Measurements from ENCODE around the gene CCDC174. TPM values are rescaled to one million over a fixed set of nuclear protein-coding genes. Genes with fewer than 3 reads are reported as not detected.

CCDC174 gene
- total RNA-seq, 4 donors from 2014 or later, result 16.1 to 27.7 (median 20.0) TPM

GRCh38 chr3:14721126-14721864, 69.7 kb downstream of the CCDC174 start:
- no peak for DNase-seq (ENCODE audit: low spot score in 2 of 2)
- no peak overlapping the region for H3K4me3 ChIP-seq (ENCODE audit: low read depth, poor library complexity, severe bottlenecking)
- 83 to 85% methylated on average over 8 of the region's 8 CpGs for WGBS, 2 donors
- TF ChIP-seq CTCF (IDR thresholded peaks at IDR 0.05) (no peak), POLR2A (IDR thresholded peaks at IDR 0.05) (no peak)
- intact Hi-C loops (cut with DNase I; ENCODE audit: low total_unique reads), result no loop called here

Other genes with a start within 250 kb of the CCDC174 start
- gene SLC6A6, start 249.2 kb upstream of the CCDC174 start, total RNA-seq, result 100 to 1,000 TPM in 1 of 4 donors, 10 to 100 TPM in 3; 34.4 to 166 (median 55.2) TPM
- 1 to 10 TPM in 3 of 4 donors, under 1 TPM in 1; 0.89 to 5.2 (median 2.3) TPM for gene GRIP2, start 111.4 kb upstream of the CCDC174 start, total RNA-seq
- not detected for gene C3orf20, start 23.4 kb downstream of the CCDC174 start, total RNA-seq
- gene FGD5, start 167.2 kb downstream of the CCDC174 start, total RNA-seq, result 10 to 100 TPM in 1 of 4 donors, 1 to 10 TPM in 3; 3.8 to 10.2 (median 7.6) TPM